Measurements from ENCODE around the gene KLK6. TPM values are rescaled to one million over a fixed set of nuclear protein-coding genes. Genes with fewer than 3 reads are reported as not detected.
"Not testable (repeated sequence)": the region's sequence is repeated elsewhere in the genome, so short reads cannot be mapped to it uniquely, and the experiment has no call there.

The KLK6 gene
- total RNA-seq, 1 donor from 2014 or later = not detected

DNA sequence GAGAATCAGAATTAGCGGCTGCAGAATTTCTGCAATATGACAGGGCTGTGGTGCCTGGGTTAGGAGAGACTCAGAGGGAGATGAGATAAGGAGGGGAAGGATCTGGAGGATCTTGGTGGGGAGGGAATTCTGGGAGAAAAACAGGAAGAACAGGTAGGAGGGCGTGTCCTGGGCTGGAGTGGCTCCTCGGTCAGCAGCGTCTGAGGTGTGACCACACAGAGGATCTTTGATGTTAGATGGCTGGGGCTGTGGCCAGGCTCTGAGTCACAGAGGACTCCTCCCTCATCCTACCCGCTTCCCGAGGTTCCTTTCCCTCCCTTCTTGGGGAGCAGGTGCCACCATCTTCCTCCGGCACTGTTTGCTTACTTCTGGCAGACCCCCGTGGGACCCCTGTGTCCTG, 6.4 kb upstream of the KLK6 start:
- H3K36me3 ChIP-seq (ENCODE audit: control insufficient read depth in 3 of 3, insufficient read depth in 3 of 3, low read length in 3 of 3) = no peaks in the 10 kb centered on the region
- H3K27me3 ChIP-seq (ENCODE audit: control insufficient read depth in 3 of 3, insufficient read depth in 3 of 3, low read length in 3 of 3) = peaks cover 0 to 23% (median 6%) of the 10 kb centered on the region in 3 donors

DNA sequence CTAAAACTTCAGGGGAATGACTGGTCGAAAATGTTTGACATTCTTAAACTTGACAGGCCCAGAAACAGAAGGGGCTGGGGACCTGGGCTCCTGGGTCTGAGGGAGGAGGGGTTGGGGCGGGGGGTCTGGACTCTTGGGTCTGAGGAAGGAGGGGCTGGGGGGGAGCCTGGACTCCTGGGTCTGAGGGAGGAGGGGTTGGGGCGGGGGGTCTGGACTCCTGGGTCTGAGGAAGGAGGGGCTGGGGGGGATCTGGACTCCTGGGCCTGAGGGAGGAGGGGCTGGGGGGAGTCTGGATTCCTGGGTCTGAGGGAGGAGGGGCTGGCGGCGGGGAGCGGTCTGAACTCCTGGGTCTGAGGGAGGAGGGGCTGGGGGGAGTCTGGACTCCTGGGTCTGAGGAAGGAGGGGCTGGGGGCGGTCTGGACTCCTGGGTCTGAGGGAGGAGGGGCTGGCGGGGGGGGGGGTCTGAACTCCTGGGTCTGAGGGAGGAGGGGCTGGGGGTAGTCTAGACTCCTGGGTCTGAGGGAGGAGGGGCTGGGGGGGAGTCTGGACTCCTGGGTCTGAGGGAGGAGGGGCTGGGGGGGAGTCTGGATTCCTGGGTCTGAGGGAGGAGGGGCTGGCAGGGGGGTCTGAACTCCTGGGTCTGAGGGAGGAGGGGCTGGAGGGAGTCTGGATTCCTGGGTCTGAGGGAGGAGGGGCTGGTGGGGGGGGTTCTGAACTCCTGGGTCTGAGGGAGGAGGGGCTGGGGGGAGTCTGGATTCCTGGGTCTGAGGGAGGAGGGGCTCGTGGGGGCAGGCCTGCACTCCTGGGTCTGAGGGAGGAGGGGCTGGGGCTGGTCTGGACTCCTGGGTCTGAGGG, 5.5 kb upstream of the KLK6 start:
- Histone ChIP-seq H3K27ac (ENCODE audit: low read depth, low read length) (no peak overlapping the region), H3K9ac (ENCODE audit: low read depth in 1 of 3, low read length in 3 of 3) (no peak overlapping the region), H3K9me3 (ENCODE audit: control insufficient read depth in 3 of 3, low read length in 3 of 3) (peaks cover 0 to 3% (median 0%) of the 10 kb centered on the region in 3 donors), H3K4me1 (ENCODE audit: control insufficient read depth in 3 of 3, insufficient read depth in 3 of 3, low read length in 3 of 3) (no peaks in the 10 kb centered on the region), H3K36me3 (ENCODE audit: control insufficient read depth in 3 of 3, insufficient read depth in 3 of 3, low read length in 3 of 3) (no peaks in the 10 kb centered on the region), H3K27me3 (ENCODE audit: control insufficient read depth in 3 of 3, insufficient read depth in 3 of 3, low read length in 3 of 3) (peaks cover 0 to 25% (median 6%) of the 10 kb centered on the region in 3 donors), H3K4me3 (ENCODE audit: low read length in 3 of 3) (no peak overlapping the region)

More for the DNA sequence above, 6.4 kb upstream of the KLK6 start:
- peaks cover 0 to 3% (median 0%) of the 10 kb centered on the region in 3 donors for H3K9me3 ChIP-seq (ENCODE audit: control insufficient read depth in 3 of 3, low read length in 3 of 3)
- H3K4me3 ChIP-seq (ENCODE audit: low read length in 3 of 3) = no peak overlapping the region
- no peaks in the 10 kb centered on the region for H3K4me1 ChIP-seq (ENCODE audit: control insufficient read depth in 3 of 3, insufficient read depth in 3 of 3, low read length in 3 of 3)
- no peak overlapping the region for H3K27ac ChIP-seq (ENCODE audit: low read depth, low read length)
- H3K9ac ChIP-seq (ENCODE audit: low read depth in 1 of 3, low read length in 3 of 3) = no peak overlapping the region

DNA sequence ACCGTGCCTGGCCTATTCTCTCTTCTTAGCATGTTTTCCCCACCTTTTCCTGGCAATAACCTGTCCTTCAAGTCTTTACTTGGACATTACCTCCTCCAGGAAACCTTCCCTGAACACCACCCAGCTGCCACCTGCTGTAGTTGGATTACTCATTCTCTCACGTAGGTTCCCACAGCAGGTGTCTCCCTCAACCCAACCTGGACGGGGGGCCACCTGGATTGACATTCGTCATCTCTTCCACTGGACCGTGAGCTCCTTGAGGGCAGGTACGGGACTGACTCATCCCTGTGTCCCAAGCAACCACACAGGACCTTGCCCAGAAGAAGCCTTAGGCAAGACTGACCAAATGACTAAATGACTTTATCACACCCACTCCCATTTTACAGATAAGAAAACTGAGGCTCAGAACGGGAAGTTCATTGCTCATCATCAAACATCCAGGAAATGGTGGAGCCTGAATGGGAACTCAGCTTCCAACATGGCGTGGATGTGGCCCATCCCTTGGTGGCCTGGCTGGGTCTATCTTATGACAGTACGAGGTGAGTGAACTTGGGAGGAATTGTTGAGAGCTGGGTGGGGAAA, 3.5 kb upstream of the KLK6 start:
- Histone ChIP-seq H3K27me3 (ENCODE audit: control insufficient read depth in 3 of 3, insufficient read depth in 3 of 3, low read length in 3 of 3) (peaks cover 4 to 26% (median 8%) of the 10 kb centered on the region in 3 donors), H3K36me3 (ENCODE audit: control insufficient read depth in 3 of 3, insufficient read depth in 3 of 3, low read length in 3 of 3) (no peaks in the 10 kb centered on the region), H3K9ac (ENCODE audit: low read depth in 1 of 3, low read length in 3 of 3) (no peak overlapping the region), H3K4me3 (ENCODE audit: low read length in 3 of 3) (no peak overlapping the region), H3K9me3 (ENCODE audit: control insufficient read depth in 3 of 3, low read length in 3 of 3) (peaks cover 0 to 3% (median 0%) of the 10 kb centered on the region in 3 donors), H3K27ac (ENCODE audit: low read depth, low read length) (no peak overlapping the region), H3K4me1 (ENCODE audit: control insufficient read depth in 3 of 3, insufficient read depth in 3 of 3, low read length in 3 of 3) (no peaks in the 10 kb centered on the region)

DNA sequence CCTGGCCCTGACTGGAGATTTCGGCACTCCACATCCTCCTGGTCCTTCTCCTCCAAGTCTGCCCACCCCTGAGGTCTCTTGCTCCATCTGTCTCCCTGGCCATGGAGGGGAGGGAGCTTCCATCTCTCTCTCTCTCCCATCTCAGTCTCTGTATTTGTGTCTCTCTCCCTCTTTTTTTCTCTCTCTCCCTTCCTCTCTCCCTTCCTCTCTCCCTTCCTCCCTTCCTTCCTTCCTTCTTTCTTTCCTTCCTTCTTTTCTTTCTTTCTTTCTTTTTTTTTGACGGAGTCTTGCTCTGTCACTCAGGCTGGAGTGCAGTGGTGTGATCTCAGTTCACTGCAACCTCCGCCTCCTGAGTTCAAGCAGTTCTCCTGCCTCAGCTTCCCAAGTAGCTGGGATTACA, 419 bp upstream of the KLK6 start:
- not testable (repeated sequence) for H3K36me3 ChIP-seq (ENCODE audit: control insufficient read depth in 3 of 3, insufficient read depth in 3 of 3, low read length in 3 of 3); H3K27ac ChIP-seq (ENCODE audit: low read depth, low read length); H3K9ac ChIP-seq (ENCODE audit: low read depth in 1 of 3, low read length in 3 of 3); H3K9me3 ChIP-seq (ENCODE audit: control insufficient read depth in 3 of 3, low read length in 3 of 3); H3K4me3 ChIP-seq (ENCODE audit: low read length in 3 of 3); H3K4me1 ChIP-seq (ENCODE audit: control insufficient read depth in 3 of 3, insufficient read depth in 3 of 3, low read length in 3 of 3)
- peaks cover 4 to 25% (median 7%) of the 10 kb centered on the region in 3 donors for H3K27me3 ChIP-seq (ENCODE audit: control insufficient read depth in 3 of 3, insufficient read depth in 3 of 3, low read length in 3 of 3)

DNA sequence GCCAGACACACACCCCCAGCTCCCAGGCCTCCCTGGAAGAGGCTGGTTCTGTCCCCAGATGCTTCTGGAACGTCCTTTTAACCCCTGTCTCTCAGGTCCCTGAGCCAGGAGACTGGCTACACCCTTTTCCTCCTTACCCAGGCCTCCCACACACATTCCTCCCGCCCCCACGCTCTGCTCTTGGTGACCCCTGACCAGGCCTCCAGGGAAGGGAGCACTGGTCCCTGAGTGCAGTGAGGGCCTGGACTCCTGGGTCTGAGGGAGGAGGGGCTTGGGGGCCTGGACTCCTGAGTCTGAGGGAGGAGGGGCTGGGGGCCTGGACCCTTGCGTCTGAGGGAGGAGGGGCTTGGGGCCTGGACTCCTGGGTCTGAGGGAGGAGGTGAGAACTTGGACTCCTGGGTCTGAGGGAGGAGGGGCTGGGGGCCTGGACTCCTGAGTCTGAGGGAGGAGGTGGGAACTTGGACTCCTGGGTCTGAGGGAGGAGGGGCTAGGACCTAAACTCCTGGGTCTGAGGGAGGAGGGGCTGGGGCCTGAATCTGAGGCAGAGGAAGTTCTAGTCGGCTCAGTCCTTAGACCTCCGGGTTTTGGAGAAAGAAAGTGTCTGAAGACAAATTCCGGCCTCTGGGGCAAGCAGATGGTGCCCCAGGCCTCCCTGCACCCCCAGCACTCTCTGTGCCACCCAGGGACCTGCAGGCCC, 527 bp downstream of the KLK6 start:
- Histone ChIP-seq H3K9ac (ENCODE audit: low read depth in 1 of 3, low read length in 3 of 3) (no peak overlapping the region), H3K9me3 (ENCODE audit: control insufficient read depth in 3 of 3, low read length in 3 of 3) (peaks cover 0 to 4% (median 1%) of the 10 kb centered on the region in 3 donors), H3K27me3 (ENCODE audit: control insufficient read depth in 3 of 3, insufficient read depth in 3 of 3, low read length in 3 of 3) (peaks cover 4 to 25% (median 7%) of the 10 kb centered on the region in 3 donors), H3K36me3 (ENCODE audit: control insufficient read depth in 3 of 3, insufficient read depth in 3 of 3, low read length in 3 of 3) (no peaks in the 10 kb centered on the region), H3K4me1 (ENCODE audit: control insufficient read depth in 3 of 3, insufficient read depth in 3 of 3, low read length in 3 of 3) (no peaks in the 10 kb centered on the region), H3K27ac (ENCODE audit: low read depth, low read length) (no peak overlapping the region), H3K4me3 (ENCODE audit: low read length in 3 of 3) (no peak overlapping the region)

DNA sequence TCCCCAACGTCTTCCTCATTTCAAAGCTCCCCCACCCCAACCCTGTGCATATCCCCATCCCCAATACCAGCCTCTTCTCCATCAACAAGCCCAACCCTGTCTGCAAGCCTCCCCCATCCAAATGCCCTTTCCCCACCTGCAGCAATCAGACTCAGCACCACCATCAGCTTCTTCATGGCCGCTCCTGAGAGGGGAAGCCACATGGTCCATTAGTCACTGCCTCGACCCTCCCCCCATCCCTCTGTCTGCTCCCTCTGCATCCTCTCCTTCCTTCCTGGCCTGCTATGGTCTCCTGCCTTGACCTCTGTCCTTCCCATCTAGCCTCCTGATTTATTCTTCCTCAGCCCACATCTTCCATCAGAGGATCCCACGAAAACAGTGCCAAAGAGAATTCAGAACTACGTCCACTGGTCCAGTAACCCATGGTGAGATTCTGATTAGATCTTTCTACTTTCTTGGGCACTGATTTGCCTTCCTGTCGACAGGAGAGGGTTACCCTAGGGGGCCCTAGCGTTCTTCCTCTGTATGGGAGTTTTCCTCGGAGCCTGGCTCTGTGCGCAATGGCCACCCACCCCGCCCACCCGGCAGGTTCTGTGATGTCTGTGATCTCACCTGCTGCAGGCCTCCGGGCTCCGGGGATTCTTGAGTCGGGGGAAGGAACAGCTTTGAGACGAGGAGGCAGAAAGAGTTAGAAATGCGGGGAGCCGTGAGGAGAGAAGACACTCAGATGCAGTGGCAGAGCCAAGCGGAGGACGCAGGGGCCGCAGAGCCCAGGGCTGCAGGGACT, 1.3 kb downstream of the KLK6 start:
- H3K4me3 ChIP-seq (ENCODE audit: low read length in 3 of 3) = no peak overlapping the region
- no peak overlapping the region for H3K9ac ChIP-seq (ENCODE audit: low read depth in 1 of 3, low read length in 3 of 3)
- H3K27ac ChIP-seq (ENCODE audit: low read depth, low read length) = no peak overlapping the region
- H3K36me3 ChIP-seq (ENCODE audit: control insufficient read depth in 3 of 3, insufficient read depth in 3 of 3, low read length in 3 of 3) = no peaks in the 10 kb centered on the region
- peaks cover 4 to 25% (median 7%) of the 10 kb centered on the region in 3 donors for H3K27me3 ChIP-seq (ENCODE audit: control insufficient read depth in 3 of 3, insufficient read depth in 3 of 3, low read length in 3 of 3)
- peaks cover 0 to 5% (median 2%) of the 10 kb centered on the region in 3 donors for H3K9me3 ChIP-seq (ENCODE audit: control insufficient read depth in 3 of 3, low read length in 3 of 3)
- H3K4me1 ChIP-seq (ENCODE audit: control insufficient read depth in 3 of 3, insufficient read depth in 3 of 3, low read length in 3 of 3) = no peaks in the 10 kb centered on the region

DNA sequence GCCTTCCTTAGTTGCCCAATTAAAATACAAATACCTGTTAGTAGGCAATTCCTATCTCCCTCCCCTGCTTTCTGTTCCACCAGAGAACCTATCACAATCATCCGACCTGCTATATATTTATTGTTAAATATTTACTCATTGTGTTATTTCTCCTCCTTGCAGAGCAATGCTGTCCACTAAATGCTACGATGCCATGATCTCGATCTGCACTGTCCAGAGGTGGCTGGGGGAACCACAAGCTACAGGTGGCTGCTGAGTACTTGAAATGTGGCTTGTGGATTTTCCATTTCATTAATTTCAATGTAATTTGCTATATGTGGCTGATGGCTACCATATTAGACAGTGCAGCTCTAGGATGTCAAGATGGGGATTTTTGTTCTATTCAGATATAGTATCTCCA, 5.1 kb downstream of the KLK6 start:
- Histone ChIP-seq H3K27ac (ENCODE audit: low read depth, low read length) (no peak overlapping the region), H3K36me3 (ENCODE audit: control insufficient read depth in 3 of 3, insufficient read depth in 3 of 3, low read length in 3 of 3) (no peaks in the 10 kb centered on the region), H3K4me1 (ENCODE audit: control insufficient read depth in 3 of 3, insufficient read depth in 3 of 3, low read length in 3 of 3) (no peaks in the 10 kb centered on the region), H3K27me3 (ENCODE audit: control insufficient read depth in 3 of 3, insufficient read depth in 3 of 3, low read length in 3 of 3) (peaks cover 4 to 18% (median 7%) of the 10 kb centered on the region in 3 donors), H3K9ac (ENCODE audit: low read depth in 1 of 3, low read length in 3 of 3) (no peak overlapping the region), H3K4me3 (ENCODE audit: low read length in 3 of 3) (no peak overlapping the region), H3K9me3 (ENCODE audit: control insufficient read depth in 3 of 3, low read length in 3 of 3) (peaks cover 2 to 7% (median 4%) of the 10 kb centered on the region in 3 donors)

DNA sequence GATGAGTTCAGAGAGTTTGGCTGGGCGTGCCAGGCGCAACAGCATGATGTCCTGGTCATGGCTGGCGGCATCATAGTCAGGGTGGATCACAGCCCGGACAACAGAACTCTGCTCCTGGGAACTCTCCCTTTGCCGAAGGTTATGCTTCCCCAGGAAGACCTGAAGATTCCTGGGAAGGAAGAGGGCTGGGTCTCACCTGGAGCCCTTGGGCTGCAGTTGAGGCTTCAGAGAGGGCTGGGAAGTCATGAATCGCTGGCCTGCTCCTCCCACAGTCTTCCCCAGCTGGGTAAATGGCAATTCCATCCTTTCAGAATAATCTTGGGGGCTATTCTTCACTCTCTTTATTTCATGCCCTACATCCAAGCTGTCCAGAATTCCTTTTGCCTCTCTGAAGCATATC, 6.0 kb downstream of the KLK6 start:
- H3K27ac ChIP-seq (ENCODE audit: low read depth, low read length) = no peak overlapping the region
- no peak overlapping the region for H3K9ac ChIP-seq (ENCODE audit: low read depth in 1 of 3, low read length in 3 of 3)
- no peaks in the 10 kb centered on the region for H3K36me3 ChIP-seq (ENCODE audit: control insufficient read depth in 3 of 3, insufficient read depth in 3 of 3, low read length in 3 of 3)
- H3K9me3 ChIP-seq (ENCODE audit: control insufficient read depth in 3 of 3, low read length in 3 of 3) = peaks cover 2 to 7% (median 4%) of the 10 kb centered on the region in 3 donors
- H3K27me3 ChIP-seq (ENCODE audit: control insufficient read depth in 3 of 3, insufficient read depth in 3 of 3, low read length in 3 of 3) = peaks cover 0 to 13% (median 7%) of the 10 kb centered on the region in 3 donors
- no peaks in the 10 kb centered on the region for H3K4me1 ChIP-seq (ENCODE audit: control insufficient read depth in 3 of 3, insufficient read depth in 3 of 3, low read length in 3 of 3)
- H3K4me3 ChIP-seq (ENCODE audit: low read length in 3 of 3) = no peak overlapping the region

DNA sequence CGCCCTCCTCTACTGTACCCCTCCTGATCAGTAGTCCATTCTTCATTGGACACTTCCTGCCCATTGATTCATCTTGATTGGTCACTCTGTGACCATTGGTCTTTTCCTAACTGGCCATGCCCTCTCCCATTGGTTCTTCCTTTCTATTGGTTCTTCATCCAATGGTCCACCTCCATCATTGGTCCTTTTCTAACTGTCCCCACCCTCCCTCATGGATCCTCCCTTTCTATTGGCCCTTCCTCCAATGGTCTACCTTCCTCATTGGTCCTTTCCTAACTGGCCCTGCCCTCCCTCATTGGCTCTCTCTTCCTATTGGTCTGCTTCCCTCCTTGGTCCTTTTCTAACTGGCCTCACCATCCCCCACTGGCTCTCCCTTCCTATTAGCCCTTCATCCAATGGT, 7.1 kb downstream of the KLK6 start:
- Histone ChIP-seq H3K4me1 (ENCODE audit: control insufficient read depth in 3 of 3, insufficient read depth in 3 of 3, low read length in 3 of 3) (no peaks in the 10 kb centered on the region), H3K9me3 (ENCODE audit: control insufficient read depth in 3 of 3, low read length in 3 of 3) (peaks cover 2 to 7% (median 4%) of the 10 kb centered on the region in 3 donors), H3K4me3 (ENCODE audit: low read length in 3 of 3) (no peak overlapping the region), H3K27ac (ENCODE audit: low read depth, low read length) (no peak overlapping the region), H3K27me3 (ENCODE audit: control insufficient read depth in 3 of 3, insufficient read depth in 3 of 3, low read length in 3 of 3) (peaks cover 0 to 12% (median 3%) of the 10 kb centered on the region in 3 donors), H3K9ac (ENCODE audit: low read depth in 1 of 3, low read length in 3 of 3) (no peak overlapping the region), H3K36me3 (ENCODE audit: control insufficient read depth in 3 of 3, insufficient read depth in 3 of 3, low read length in 3 of 3) (no peaks in the 10 kb centered on the region)

All from skeletal muscle tissue (tissue), 4 donors.